Stomach (tissue), 4 donors: ENCODE results near the gene ZNF275.

Experiments
- CTCF ChIP-seq, 7 experiments: fragments of 450-650 bp in 4 of 7; fragments of 200-600 bp in 3 of 7; sonication (generic) in 3 of 7; IDR thresholded peaks; one replicate each; pipeline ENCODE4 v1.5.1; 2016 to 2019; ENCODE audit warnings: antibody characterized with exemption in 7 of 7, control low read depth in 2 of 7, mild to moderate bottlenecking in 1 of 7
- POLR2A ChIP-seq, 4 donors: fragments of 450-650 bp; IDR thresholded peaks; one replicate each; pipeline ENCODE4 v1.6.1; 2016; ENCODE audit warnings: antibody characterized with exemption in 4 of 4, control low read depth in 2 of 4, mild to moderate bottlenecking in 1 of 4, moderate library complexity in 1 of 4
- POLR2AphosphoS5 ChIP-seq, 3 donors: sonication (generic); formaldehyde crosslinking; IDR thresholded peaks; one replicate each; pipeline ENCODE4 v1.6.1; 2016; ENCODE audit warnings: antibody characterized with exemption in 3 of 3

GRCh38 chrX:153361781-153362397 lies 27.9 kb downstream of the ZNF275 start:
- TF ChIP-seq CTCF (IDR thresholded peaks at IDR 0.05) (no peak), POLR2A (IDR thresholded peaks at IDR 0.05) (no peak), POLR2AphosphoS5 (IDR thresholded peaks at IDR 0.05) (no peak)
